ENCODE results near the gene SMCO3. TPM values are rescaled to one million over a fixed set of nuclear protein-coding genes. Genes with fewer than 3 reads are reported as not detected.

SMCO3 gene
- total RNA-seq, 2 experiments from 2014 or later: not detected

GRCh38 chr12:14781563-14781962 lies 32.4 kb downstream of the SMCO3 start:
- TF ChIP-seq EZH2phosphoT487 (IDR thresholded peaks at IDR 0.05; ENCODE audit: borderline replicate concordance, low read depth, low read length) (no peak), CTCF (conservative IDR thresholded peaks at IDR 0.05; ENCODE audit: low read length) (no peak)
- Histone ChIP-seq H3K9me2 (ENCODE audit: insufficient read depth, low read length) (no peaks in the 10 kb centered on the region), H3K27ac (ENCODE audit: low read depth, low read length, poor library complexity, severe bottlenecking) (no peak overlapping the region), H3K4me2 (ENCODE audit: low read length) (no peak overlapping the region), H3K4me1 (ENCODE audit: insufficient read depth, low read length, poor library complexity, severe bottlenecking) (peaks cover 5% of the 10 kb centered on the region), H3K4me3 (ENCODE audit: low read depth, low read length, poor library complexity, severe bottlenecking) (no peak overlapping the region), H3K9me3 (ENCODE audit: low read length) (no peaks in the 10 kb centered on the region), H4K20me1 (ENCODE audit: insufficient read depth, low read length) (no peaks in the 10 kb centered on the region), H2AFZ (ENCODE audit: low read length) (no peak overlapping the region), H3K36me3 (ENCODE audit: insufficient read depth, low read length) (peaks cover 30% of the 10 kb centered on the region), H3K79me2 (ENCODE audit: insufficient read depth, low read depth, low read length) (no peaks in the 10 kb centered on the region)
- ChIA-PET POLR2A (interaction anchor here (0.7 to 8.4 kb wide), 6 partner anchors 9 to 209 kb away, joined by 3 to 82 read pairs (median 4); a partner anchor contains a TSS), CTCF (ENCODE audit: unreplicated experiment) (no interaction called here)
- DNase-seq (ENCODE audit: low spot score): no peak
- intact Hi-C loops (cut with micrococcal nuclease; ENCODE audit: unreplicated experiment): no loop called here
- no TSS peak for BruUV-seq (replicated peaks)

GRCh38 chr12:14780859-14781258 lies 33.1 kb downstream of the SMCO3 start:
- Histone ChIP-seq H3K79me2 (ENCODE audit: insufficient read depth, low read depth, low read length) (peaks cover 2% of the 10 kb centered on the region; the same call in 1 of the 2 replicates), H4K20me1 (ENCODE audit: insufficient read depth, low read length) (peaks cover 2% of the 10 kb centered on the region; the same call in 1 of the 2 replicates), H3K27ac (ENCODE audit: low read depth, low read length, poor library complexity, severe bottlenecking) (no peak overlapping the region), H3K4me1 (ENCODE audit: insufficient read depth, low read length, poor library complexity, severe bottlenecking) (peaks cover 11% of the 10 kb centered on the region), H3K9me2 (ENCODE audit: insufficient read depth, low read length) (no peaks in the 10 kb centered on the region), H3K36me3 (ENCODE audit: insufficient read depth, low read length) (peaks cover 23% of the 10 kb centered on the region), H3K4me3 (ENCODE audit: low read depth, low read length, poor library complexity, severe bottlenecking) (no peak overlapping the region), H2AFZ (ENCODE audit: low read length) (no peak overlapping the region), H3K9me3 (ENCODE audit: low read length) (no peaks in the 10 kb centered on the region), H3K4me2 (ENCODE audit: low read length) (peak overlapping the region; percentile 27)
- CTCF ChIA-PET (ENCODE audit: unreplicated experiment): interaction anchor here (0.7 kb wide), 1 partner anchor 9 kb away, joined by 3 read pairs; no protein-coding TSS in a partner anchor
- DNase-seq (ENCODE audit: low spot score): no peak
- no peak for TF ChIP-seq CTCF (conservative IDR thresholded peaks at IDR 0.05; ENCODE audit: low read length)
- no peak for TF ChIP-seq EZH2phosphoT487 (IDR thresholded peaks at IDR 0.05; ENCODE audit: borderline replicate concordance, low read depth, low read length)
- BruUV-seq (replicated peaks): no TSS peak
- POLR2A ChIA-PET: interaction anchor here (0.9 to 8.4 kb wide), 4 partner anchors 8 to 19 kb away, joined by 4 to 82 read pairs (median 4); a partner anchor contains a TSS
- intact Hi-C loops (cut with micrococcal nuclease; ENCODE audit: unreplicated experiment): no loop called here

- Histone ChIP-seq H3K9me2 (ENCODE audit: insufficient read depth, low read length) (no peaks in the 10 kb centered on the region), H3K27ac (ENCODE audit: low read depth, low read length, poor library complexity, severe bottlenecking) (no peak overlapping the region), H3K79me2 (ENCODE audit: insufficient read depth, low read depth, low read length) (peaks cover 12% of the 10 kb centered on the region; the same call in 1 of the 2 replicates), H3K4me2 (ENCODE audit: low read length) (no peak overlapping the region), H3K4me1 (ENCODE audit: insufficient read depth, low read length, poor library complexity, severe bottlenecking) (peaks cover 21% of the 10 kb centered on the region), H3K9me3 (ENCODE audit: low read length) (no peaks in the 10 kb centered on the region), H3K36me3 (ENCODE audit: insufficient read depth, low read length) (peaks cover 13% of the 10 kb centered on the region), H3K4me3 (ENCODE audit: low read depth, low read length, poor library complexity, severe bottlenecking) (no peak overlapping the region), H2AFZ (ENCODE audit: low read length) (no peak overlapping the region), H4K20me1 (ENCODE audit: insufficient read depth, low read length) (peaks cover 8% of the 10 kb centered on the region)
- ChIA-PET POLR2A (interaction anchor here (8.4 kb wide), 1 partner anchor 7 kb away, joined by 82 read pairs; a partner anchor contains a TSS), CTCF (ENCODE audit: unreplicated experiment) (no interaction called here)
- TF ChIP-seq CTCF (conservative IDR thresholded peaks at IDR 0.05; ENCODE audit: low read length): no peak
- intact Hi-C loops (cut with micrococcal nuclease; ENCODE audit: unreplicated experiment): loop anchor here (10.0 kb wide), 2 partner anchors 525 to 1105 kb away; partner anchors contain the start of gene STRAP
- no TSS peak for BruUV-seq (replicated peaks)
- DNase-seq (ENCODE audit: low spot score): no peak
These were observed 34.1 kb downstream of the SMCO3 start for GRCh38 chr12:14779834-14780233.
